ENCODE data around the gene STAT2.

STAT2 gene

GRCh38 chr12:56398324-56398723, 38.4 kb upstream of the STAT2 start:
- Histone ChIP-seq H3K9me2 (replicated peaks; ENCODE audit: insufficient read depth, low read length) (no peaks in the 10 kb centered on the region), H3K4me3 (ENCODE audit: low read length) (no peak overlapping the region), H3F3A (ENCODE audit: insufficient read depth, low read length) (no peaks in the 10 kb centered on the region), H4K20me1 (ENCODE audit: insufficient read depth, low read length) (no peaks in the 10 kb centered on the region), H3K4me1 (ENCODE audit: low read length) (no peaks in the 10 kb centered on the region), H3K27me3 (replicated peaks; ENCODE audit: insufficient read depth, low read length) (no peaks in the 10 kb centered on the region), H3K36me3 (replicated peaks; ENCODE audit: insufficient read depth, low read length) (no peaks in the 10 kb centered on the region), H3K9me3 (replicated peaks; ENCODE audit: insufficient read depth, low read length) (no peaks in the 10 kb centered on the region), H3K4me2 (ENCODE audit: low read depth, low read length) (no peak overlapping the region), H3K9ac (ENCODE audit: low read length) (no peak overlapping the region), H2AFZ (ENCODE audit: low read length) (no peak overlapping the region), H3K79me2 (ENCODE audit: low read length) (no peaks in the 10 kb centered on the region), H3K27ac (ENCODE audit: low read length) (no peak overlapping the region)
- TF ChIP-seq EZH2phosphoT487 (IDR thresholded peaks at IDR 0.05; ENCODE audit: low read length), result no peak
- no peak for TF ChIP-seq EZH2 (optimal IDR thresholded peaks at IDR 0.05; ENCODE audit: low read depth, low read length)
- no peak for TF ChIP-seq CTCF (IDR thresholded peaks at IDR 0.05; ENCODE audit: low read length)
- DNase-seq, result no peak

- H3K9me2 ChIP-seq (replicated peaks; ENCODE audit: insufficient read depth, low read length), result no peaks in the 10 kb centered on the region
- H3K9me3 ChIP-seq (replicated peaks; ENCODE audit: insufficient read depth, low read length), result no peaks in the 10 kb centered on the region
- no peak overlapping the region for H3K27ac ChIP-seq (ENCODE audit: low read length)
- no peaks in the 10 kb centered on the region for H3K27me3 ChIP-seq (replicated peaks; ENCODE audit: insufficient read depth, low read length)
- H3K4me2 ChIP-seq (ENCODE audit: low read depth, low read length), result no peak overlapping the region
- no peaks in the 10 kb centered on the region for H3K4me1 ChIP-seq (ENCODE audit: low read length)
- no peaks in the 10 kb centered on the region for H3F3A ChIP-seq (ENCODE audit: insufficient read depth, low read length)
- no peaks in the 10 kb centered on the region for H3K79me2 ChIP-seq (ENCODE audit: low read length)
- no peaks in the 10 kb centered on the region for H4K20me1 ChIP-seq (ENCODE audit: insufficient read depth, low read length)
- TF ChIP-seq CTCF (IDR thresholded peaks at IDR 0.05; ENCODE audit: low read length), result no peak
- no peak for TF ChIP-seq EZH2phosphoT487 (IDR thresholded peaks at IDR 0.05; ENCODE audit: low read length)
- no peak for TF ChIP-seq EZH2 (optimal IDR thresholded peaks at IDR 0.05; ENCODE audit: low read depth, low read length)
- H3K9ac ChIP-seq (ENCODE audit: low read length), result no peak overlapping the region
- no peaks in the 10 kb centered on the region for H3K36me3 ChIP-seq (replicated peaks; ENCODE audit: insufficient read depth, low read length)
- no peak for DNase-seq
- H2AFZ ChIP-seq (ENCODE audit: low read length), result no peak overlapping the region
- H3K4me3 ChIP-seq (ENCODE audit: low read length), result no peak overlapping the region
Measured at GRCh38 chr12:56392331-56392730, 32.4 kb upstream of the STAT2 start.

- Histone ChIP-seq H3K36me3 (replicated peaks; ENCODE audit: insufficient read depth, low read length) (no peaks in the 10 kb centered on the region), H3K9me2 (replicated peaks; ENCODE audit: insufficient read depth, low read length) (no peaks in the 10 kb centered on the region), H3K4me2 (ENCODE audit: low read depth, low read length) (no peak overlapping the region), H3F3A (ENCODE audit: insufficient read depth, low read length) (no peaks in the 10 kb centered on the region), H3K27ac (ENCODE audit: low read length) (no peak overlapping the region), H3K9me3 (replicated peaks; ENCODE audit: insufficient read depth, low read length) (no peaks in the 10 kb centered on the region), H3K4me1 (ENCODE audit: low read length) (no peaks in the 10 kb centered on the region), H3K4me3 (ENCODE audit: low read length) (no peak overlapping the region), H2AFZ (ENCODE audit: low read length) (no peak overlapping the region), H3K9ac (ENCODE audit: low read length) (no peak overlapping the region), H3K79me2 (ENCODE audit: low read length) (no peaks in the 10 kb centered on the region), H4K20me1 (ENCODE audit: insufficient read depth, low read length) (no peaks in the 10 kb centered on the region), H3K27me3 (replicated peaks; ENCODE audit: insufficient read depth, low read length) (no peaks in the 10 kb centered on the region)
- no peak for DNase-seq
- TF ChIP-seq EZH2phosphoT487 (IDR thresholded peaks at IDR 0.05; ENCODE audit: low read length) (no peak), EZH2 (optimal IDR thresholded peaks at IDR 0.05; ENCODE audit: low read depth, low read length) (no peak), CTCF (IDR thresholded peaks at IDR 0.05; ENCODE audit: low read length) (no peak)
Measured at GRCh38 chr12:56391721-56392120, 31.8 kb upstream of the STAT2 start.
